Karpas-422 (cell line): Measurements from ENCODE around the gene SULT1A3. TPM values are rescaled to one million over a fixed set of nuclear protein-coding genes. Genes with fewer than 3 reads are reported as not detected.
"Not testable (repeated sequence)": the region's sequence is repeated elsewhere in the genome, so short reads cannot be mapped to it uniquely, and the experiment has no call there.

Source experiments
- DNase-seq: peaks from one replicate; pipeline ENCODE4 v3.0.0-alpha.2; 2015
- H2AFZ ChIP-seq: fragments of 200-600 bp; sonication (generic); 2 replicates; pipeline ENCODE4 v1.6.1; 2014; ENCODE audit warnings: antibody characterized with exemption, low read length, mixed read lengths
- H3K27ac ChIP-seq: fragments of 200-600 bp; sonication (generic); 2 replicates; pipeline ENCODE4 v1.5.1; 2014; ENCODE audit warnings: mild to moderate bottlenecking, low read length, moderate library complexity
- H3K27me3 ChIP-seq: fragments of 200-600 bp; sonication (generic); 2 replicates; pipeline ENCODE4 v1.6.1; 2014; ENCODE audit warnings: low read length, mixed read lengths
- H3K36me3 ChIP-seq: fragments of 200-600 bp; sonication (generic); 2 replicates; pipeline ENCODE4 v1.6.1; 2014; ENCODE audit warnings: low read length, mixed read lengths; ENCODE audit not compliant: insufficient read depth
- H3K4me1 ChIP-seq: fragments of 200-600 bp; sonication (generic); 2 replicates; pipeline ENCODE4 v1.6.1; 2014; ENCODE audit warnings: mild to moderate bottlenecking, low read length, mixed read lengths
- H3K4me2 ChIP-seq: fragments of 200-600 bp; sonication (generic); 2 replicates; pipeline ENCODE4 v1.6.1; 2014; ENCODE audit warnings: low read length, low read depth, mild to moderate bottlenecking; ENCODE audit not compliant: poor library complexity, severe bottlenecking
- H3K4me3 ChIP-seq: fragments of 200-600 bp; sonication (generic); 2 replicates; pipeline ENCODE4 v1.5.1; 2014; ENCODE audit warnings: mild to moderate bottlenecking, antibody characterized with exemption, low read length, mixed read lengths
- H3K79me2 ChIP-seq: fragments of 200-600 bp; sonication (generic); 2 replicates; pipeline ENCODE4 v1.6.1; 2014; ENCODE audit warnings: mild to moderate bottlenecking, low read length, mixed read lengths
- H3K9ac ChIP-seq: fragments of 200-600 bp; sonication (generic); 2 replicates; pipeline ENCODE4 v1.6.0; 2014; ENCODE audit warnings: low read length
- H3K9me2 ChIP-seq: fragments of 200-600 bp; sonication (generic), shearing (Covaris generic); replicated peaks from 2 replicates; pipeline ENCODE4 v1.6.0; 2014; ENCODE audit warnings: mild to moderate bottlenecking, low read length, moderate library complexity; ENCODE audit not compliant: insufficient read depth
- H3K9me3 ChIP-seq: fragments of 300-700, 200-600 bp; sonication (generic); 2 replicates; pipeline ENCODE4 v1.6.1; 2014; ENCODE audit warnings: low read length, mixed read lengths
- H4K20me1 ChIP-seq: fragments of 200-600 bp; sonication (generic); 2 replicates; pipeline ENCODE4 v1.6.1; 2014; ENCODE audit warnings: mild to moderate bottlenecking, antibody characterized with exemption, low read length, low read depth; ENCODE audit not compliant: insufficient read depth
- total RNA-seq: library from RNA; depleted of rRNA; stranded (reverse); fragments of >200 nt; shearing (Covaris generic); gene quantifications from 2 replicates; pipeline ENCODE4 v1.2.3, GENCODE V29; 2014; ENCODE audit warnings: low replicate concordance

The SULT1A3 gene
- total RNA-seq, 1 experiment from 2014 or later = 7.1 TPM

GRCh38 chr16:30191158-30191557 is 7.9 kb upstream of the SULT1A3 start:
- H3K9me2 ChIP-seq, H2AFZ ChIP-seq, H4K20me1 ChIP-seq, H3K9me3 ChIP-seq, H3K27me3 ChIP-seq, H3K9ac ChIP-seq, H3K4me3 ChIP-seq, DNase-seq, H3K4me2 ChIP-seq, H3K27ac ChIP-seq: not testable (repeated sequence)
- H3K4me1 ChIP-seq = peaks cover 14% of the 10 kb centered on the region
- H3K36me3 ChIP-seq = peaks cover 20% of the 10 kb centered on the region
- peaks cover 15% of the 10 kb centered on the region; the same call in 1 of the 2 replicates for H3K79me2 ChIP-seq

GRCh38 chr16:30193098-30193497 is 6.0 kb upstream of the SULT1A3 start:
- not testable (repeated sequence) for DNase-seq, H3K79me2 ChIP-seq, H3K4me3 ChIP-seq, H3K4me2 ChIP-seq, H3K9me2 ChIP-seq, H3K27me3 ChIP-seq, H4K20me1 ChIP-seq, H3K9ac ChIP-seq, H3K36me3 ChIP-seq, H3K4me1 ChIP-seq, H3K27ac ChIP-seq, H2AFZ ChIP-seq, H3K9me3 ChIP-seq

- not testable (repeated sequence) for H2AFZ ChIP-seq, H3K9me2 ChIP-seq, H3K27me3 ChIP-seq, DNase-seq, H3K27ac ChIP-seq, H3K79me2 ChIP-seq, H3K4me1 ChIP-seq, H4K20me1 ChIP-seq, H3K36me3 ChIP-seq, H3K9me3 ChIP-seq
- Histone ChIP-seq H3K4me3 (peak within 1 kb of the TSS; percentile 45; the same call in 1 of the 2 replicates), H3K9ac (peak within 1 kb of the TSS; percentile 44; the same call in 1 of the 2 replicates), H3K4me2 (peak within 1 kb of the TSS; percentile 35)
Measured at GRCh38 chr16:30193615-30194014, 5.4 kb upstream of the SULT1A3 start, which contains the start of the genes BOLA2B and SLX1A. TSS of gene BOLA2B (minus strand) at chr16:30193666. CDS start at chr16:30193595, 71 bp downstream. TSS of gene SLX1A (plus strand) at chr16:30193875. CDS start at chr16:30194085, 210 bp downstream.

GRCh38 chr16:30194172-30194925 is 4.7 kb upstream of the SULT1A3 start:
- H3K4me3 ChIP-seq = peak overlapping the region; percentile 45; the same call in 1 of the 2 replicates
- not testable (repeated sequence) for H3K9me3 ChIP-seq, H3K9me2 ChIP-seq, H3K27me3 ChIP-seq, DNase-seq, H2AFZ ChIP-seq, H3K4me1 ChIP-seq, H4K20me1 ChIP-seq, H3K79me2 ChIP-seq, H3K27ac ChIP-seq, H3K36me3 ChIP-seq
- peak overlapping the region; percentile 35 for H3K4me2 ChIP-seq
- H3K9ac ChIP-seq = peak overlapping the region; percentile 44; the same call in 1 of the 2 replicates

- not testable (repeated sequence) for H3K9me3 ChIP-seq, H3K4me3 ChIP-seq, H3K4me2 ChIP-seq, H2AFZ ChIP-seq, H3K9ac ChIP-seq, H3K36me3 ChIP-seq, H3K27ac ChIP-seq, H3K79me2 ChIP-seq, H3K9me2 ChIP-seq, DNase-seq, H3K27me3 ChIP-seq, H4K20me1 ChIP-seq, H3K4me1 ChIP-seq
Measured at GRCh38 chr16:30197001-30197400, 2.1 kb upstream of the SULT1A3 start.

- not testable (repeated sequence) for H3K4me2 ChIP-seq, H3K4me1 ChIP-seq, H3K27ac ChIP-seq, H2AFZ ChIP-seq, H3K9me2 ChIP-seq, H3K79me2 ChIP-seq, H3K4me3 ChIP-seq, H3K27me3 ChIP-seq, H3K9ac ChIP-seq, H3K9me3 ChIP-seq, H4K20me1 ChIP-seq, DNase-seq, H3K36me3 ChIP-seq
Measured at GRCh38 chr16:30199608-30200343, 721 bp downstream of the SULT1A3 start.

- H3K4me3 ChIP-seq, DNase-seq, H3K4me2 ChIP-seq, H3K27me3 ChIP-seq, H3K79me2 ChIP-seq, H3K9me3 ChIP-seq, H4K20me1 ChIP-seq, H3K9me2 ChIP-seq, H2AFZ ChIP-seq, H3K27ac ChIP-seq, H3K9ac ChIP-seq, H3K36me3 ChIP-seq, H3K4me1 ChIP-seq: not testable (repeated sequence)
Measured at GRCh38 chr16:30205541-30206236, 6.6 kb downstream of the SULT1A3 start.

GRCh38 chr16:30206252-30206651 is 7.2 kb downstream of the SULT1A3 start:
- not testable (repeated sequence) for H3K9me2 ChIP-seq, H3K27me3 ChIP-seq, H3K36me3 ChIP-seq, H3K9me3 ChIP-seq, H3K4me3 ChIP-seq, H4K20me1 ChIP-seq, H3K9ac ChIP-seq, DNase-seq, H2AFZ ChIP-seq, H3K79me2 ChIP-seq, H3K4me2 ChIP-seq, H3K27ac ChIP-seq, H3K4me1 ChIP-seq
